Glutamatergic neuron (in vitro differentiated cells): Measurements from ENCODE around the gene STXBP5. TPM values are rescaled to one million over a fixed set of nuclear protein-coding genes. Genes with fewer than 3 reads are reported as not detected.

Source experiments
- DNase-seq: peaks from one replicate; pipeline ENCODE4 v3.0.0; 2022
- H3K27ac Mint-ChIP-seq: one replicate; pipeline ENCODE4 v1.8.0; 2020; ENCODE audit warnings: mild to moderate bottlenecking, mixed read lengths, inconsistent platforms; ENCODE audit not compliant: unreplicated experiment
- H3K27me3 Mint-ChIP-seq: one replicate; pipeline ENCODE4 v1.8.0; 2020; ENCODE audit warnings: mild to moderate bottlenecking, moderate library complexity, mixed read lengths, inconsistent platforms; ENCODE audit not compliant: unreplicated experiment
- H3K36me3 Mint-ChIP-seq: one replicate; pipeline ENCODE4 v1.8.0; 2020; ENCODE audit warnings: mild to moderate bottlenecking, mixed read lengths, inconsistent platforms; ENCODE audit not compliant: unreplicated experiment
- H3K4me1 Mint-ChIP-seq: one replicate; pipeline ENCODE4 v1.8.0; 2020; ENCODE audit warnings: mild to moderate bottlenecking, low read depth, mixed read lengths, inconsistent platforms; ENCODE audit not compliant: unreplicated experiment
- H3K4me3 Mint-ChIP-seq: one replicate; pipeline ENCODE4 v1.8.0; 2020; ENCODE audit warnings: mild to moderate bottlenecking, mixed read lengths, inconsistent platforms; ENCODE audit not compliant: unreplicated experiment
- H3K9me3 Mint-ChIP-seq: one replicate; pipeline ENCODE4 v1.8.0; 2020; ENCODE audit warnings: mild to moderate bottlenecking, moderate library complexity, mixed read lengths, inconsistent platforms; ENCODE audit not compliant: unreplicated experiment
- CTCF ChIP-seq: fragments of 200-600 bp; sonication (generic); IDR thresholded peaks from one replicate; pipeline ENCODE4 v1.5.0; 2021; ENCODE audit not compliant: partially characterized antibody, unreplicated experiment
- total RNA-seq: library from RNA; stranded (reverse); fragmentation: NEBNext Ultra II Directional; extraction: Animal tissue kit (Norgen Biotek cat#: 25700); gene quantifications from one replicate; pipeline ENCODE4 v1.2.1, GENCODE V29; 2021; ENCODE audit not compliant: unreplicated experiment

Gene STXBP5
- total RNA-seq, 1 donor from 2014 or later: 14.6 TPM

GRCh38 chr6:147185216-147185615, 19.0 kb upstream of the STXBP5 start:
- Mint-ChIP-seq H3K4me1 (no peaks in the 10 kb centered on the region), H3K9me3 (no peaks in the 10 kb centered on the region), H3K27me3 (no peaks in the 10 kb centered on the region), H3K27ac (no peak overlapping the region), H3K4me3 (no peak overlapping the region), H3K36me3 (no peaks in the 10 kb centered on the region)
- DNase-seq: no peak
- no peak for TF ChIP-seq CTCF

GRCh38 chr6:147190556-147190955, 13.7 kb upstream of the STXBP5 start:
- H3K27ac Mint-ChIP-seq: no peak overlapping the region
- TF ChIP-seq CTCF: no peak

GRCh38 chr6:147192278-147192911, 11.8 kb upstream of the STXBP5 start:
- H3K4me1 Mint-ChIP-seq: no peaks in the 10 kb centered on the region
- H3K4me3 Mint-ChIP-seq: no peak overlapping the region
- peaks cover 1% of the 10 kb centered on the region for H3K27me3 Mint-ChIP-seq
- no peak overlapping the region for H3K27ac Mint-ChIP-seq
- H3K9me3 Mint-ChIP-seq: no peaks in the 10 kb centered on the region
- TF ChIP-seq CTCF: no peak
- no peaks in the 10 kb centered on the region for H3K36me3 Mint-ChIP-seq
- DNase-seq: no peak

More at GRCh38 chr6:147190556-147190955, 13.7 kb upstream of the STXBP5 start:
- Mint-ChIP-seq H3K36me3 (no peaks in the 10 kb centered on the region), H3K9me3 (no peaks in the 10 kb centered on the region), H3K4me3 (no peak overlapping the region), H3K4me1 (no peaks in the 10 kb centered on the region), H3K27me3 (peaks cover 1% of the 10 kb centered on the region)
- no peak for DNase-seq

- Mint-ChIP-seq H3K36me3 (no peaks in the 10 kb centered on the region), H3K27ac (no peak overlapping the region), H3K27me3 (peaks cover 1% of the 10 kb centered on the region), H3K4me1 (no peaks in the 10 kb centered on the region), H3K9me3 (no peaks in the 10 kb centered on the region), H3K4me3 (no peak overlapping the region)
- TF ChIP-seq CTCF: no peak
- no peak for DNase-seq
Observed at GRCh38 chr6:147194652-147195411, 9.4 kb upstream of the STXBP5 start.

- no peaks in the 10 kb centered on the region for H3K36me3 Mint-ChIP-seq
- no peaks in the 10 kb centered on the region for H3K9me3 Mint-ChIP-seq
- no peak for DNase-seq
- H3K27ac Mint-ChIP-seq: no peak overlapping the region
- no peaks in the 10 kb centered on the region for H3K4me1 Mint-ChIP-seq
- TF ChIP-seq CTCF: no peak
- peaks cover 1% of the 10 kb centered on the region for H3K27me3 Mint-ChIP-seq
- no peak overlapping the region for H3K4me3 Mint-ChIP-seq
Observed at GRCh38 chr6:147195510-147195909, 8.7 kb upstream of the STXBP5 start.
